ENCODE measurements around the gene CLCA4.

Gene CLCA4, protein sequence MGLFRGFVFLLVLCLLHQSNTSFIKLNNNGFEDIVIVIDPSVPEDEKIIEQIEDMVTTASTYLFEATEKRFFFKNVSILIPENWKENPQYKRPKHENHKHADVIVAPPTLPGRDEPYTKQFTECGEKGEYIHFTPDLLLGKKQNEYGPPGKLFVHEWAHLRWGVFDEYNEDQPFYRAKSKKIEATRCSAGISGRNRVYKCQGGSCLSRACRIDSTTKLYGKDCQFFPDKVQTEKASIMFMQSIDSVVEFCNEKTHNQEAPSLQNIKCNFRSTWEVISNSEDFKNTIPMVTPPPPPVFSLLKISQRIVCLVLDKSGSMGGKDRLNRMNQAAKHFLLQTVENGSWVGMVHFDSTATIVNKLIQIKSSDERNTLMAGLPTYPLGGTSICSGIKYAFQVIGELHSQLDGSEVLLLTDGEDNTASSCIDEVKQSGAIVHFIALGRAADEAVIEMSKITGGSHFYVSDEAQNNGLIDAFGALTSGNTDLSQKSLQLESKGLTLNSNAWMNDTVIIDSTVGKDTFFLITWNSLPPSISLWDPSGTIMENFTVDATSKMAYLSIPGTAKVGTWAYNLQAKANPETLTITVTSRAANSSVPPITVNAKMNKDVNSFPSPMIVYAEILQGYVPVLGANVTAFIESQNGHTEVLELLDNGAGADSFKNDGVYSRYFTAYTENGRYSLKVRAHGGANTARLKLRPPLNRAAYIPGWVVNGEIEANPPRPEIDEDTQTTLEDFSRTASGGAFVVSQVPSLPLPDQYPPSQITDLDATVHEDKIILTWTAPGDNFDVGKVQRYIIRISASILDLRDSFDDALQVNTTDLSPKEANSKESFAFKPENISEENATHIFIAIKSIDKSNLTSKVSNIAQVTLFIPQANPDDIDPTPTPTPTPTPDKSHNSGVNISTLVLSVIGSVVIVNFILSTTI
- total RNA-seq: 0 reads per million in 2 experiments

DNA sequence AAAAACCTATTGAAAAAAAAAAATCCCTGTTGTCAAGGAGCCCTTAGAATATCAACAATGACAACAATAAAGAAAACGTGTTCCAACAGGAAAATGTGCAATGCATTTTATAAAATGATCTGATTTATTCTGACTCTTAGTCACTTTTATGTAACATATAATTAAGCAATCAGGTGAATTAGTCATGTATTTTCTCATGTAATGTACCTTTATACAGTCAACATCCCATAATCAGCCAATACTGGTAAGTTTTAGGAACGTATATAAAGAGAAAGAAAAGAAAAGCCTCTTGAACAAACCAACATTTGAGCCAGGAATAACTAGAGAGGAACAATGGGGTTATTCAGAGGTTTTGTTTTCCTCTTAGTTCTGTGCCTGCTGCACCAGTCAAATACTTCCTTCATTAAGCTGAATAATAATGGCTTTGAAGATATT lies at the start of gene CLCA4:
TSS of gene CLCA4 (plus strand) at position 292 of the 435 bp plus-strand sequence. CDS start at position 334, 42 bp downstream.
- no peak for DNase-seq (ENCODE audit: low read depth)

DNA sequence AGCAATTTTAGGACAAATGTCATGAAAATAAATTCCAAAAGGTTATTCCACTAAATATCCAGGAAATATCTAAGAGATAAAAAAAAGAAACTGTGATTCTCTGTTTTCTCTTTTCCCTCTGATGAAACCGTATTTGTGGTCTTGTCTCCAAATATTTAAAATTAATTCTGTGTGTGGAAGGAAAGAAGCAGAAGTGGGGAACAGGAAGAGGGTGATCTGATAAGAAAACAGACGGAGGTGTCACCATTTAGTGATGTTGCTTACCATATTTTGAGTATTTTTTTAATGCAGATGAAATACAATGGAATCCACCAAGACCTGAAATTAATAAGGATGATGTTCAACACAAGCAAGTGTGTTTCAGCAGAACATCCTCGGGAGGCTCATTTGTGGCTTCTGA lies 48.6 kb upstream of the CLCA4 start:
- no peak for DNase-seq (ENCODE audit: low read depth)

DNA sequence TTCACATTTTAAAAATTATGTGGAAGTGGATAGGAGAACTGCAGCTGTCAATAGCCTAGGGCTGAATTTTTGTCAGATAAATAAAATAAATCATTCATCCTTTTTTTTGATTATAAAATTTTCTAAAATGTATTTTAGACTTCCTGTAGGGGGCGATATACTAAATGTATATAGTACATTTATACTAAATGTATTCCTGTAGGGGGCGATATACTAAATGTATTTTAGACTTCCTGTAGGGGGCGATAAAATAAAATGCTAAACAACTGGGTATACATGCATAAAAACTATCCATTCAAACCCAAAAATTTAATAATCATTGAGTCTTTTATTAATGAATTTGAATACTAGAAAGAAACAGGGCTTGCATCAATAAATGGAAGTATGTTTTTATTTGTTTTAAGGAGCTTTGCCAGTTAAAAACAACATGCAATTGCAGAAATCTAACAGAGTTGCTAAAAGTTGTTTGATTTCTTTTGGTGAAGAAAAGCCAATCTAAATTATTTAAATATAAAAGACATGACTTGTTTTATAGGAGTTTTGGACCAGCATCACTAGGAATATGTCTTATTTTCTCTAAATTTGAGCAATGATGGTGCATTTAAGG lies 46.8 kb upstream of the CLCA4 start:
- DNase-seq (ENCODE audit: low read depth): no peak

DNA sequence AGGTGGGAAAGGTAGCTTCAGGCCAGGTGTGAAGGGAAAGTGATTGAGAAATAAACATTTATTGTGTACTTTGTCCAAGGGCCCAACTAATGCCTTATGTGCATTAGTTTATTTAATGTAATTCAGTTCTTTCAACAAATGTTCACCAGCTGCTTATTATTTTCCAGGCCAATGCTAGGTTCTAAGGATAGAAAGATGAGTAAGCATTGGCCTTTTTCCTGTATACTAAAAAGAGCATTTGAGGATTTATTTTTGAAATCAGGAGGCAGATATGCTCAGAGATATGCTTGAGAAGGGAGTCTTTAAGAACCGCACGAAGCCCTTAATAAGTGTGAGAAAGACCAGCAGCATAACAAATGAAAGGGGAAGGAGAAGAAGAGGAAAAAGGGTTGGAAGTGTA lies 46.2 kb upstream of the CLCA4 start:
- DNase-seq (ENCODE audit: low read depth): no peak

DNA sequence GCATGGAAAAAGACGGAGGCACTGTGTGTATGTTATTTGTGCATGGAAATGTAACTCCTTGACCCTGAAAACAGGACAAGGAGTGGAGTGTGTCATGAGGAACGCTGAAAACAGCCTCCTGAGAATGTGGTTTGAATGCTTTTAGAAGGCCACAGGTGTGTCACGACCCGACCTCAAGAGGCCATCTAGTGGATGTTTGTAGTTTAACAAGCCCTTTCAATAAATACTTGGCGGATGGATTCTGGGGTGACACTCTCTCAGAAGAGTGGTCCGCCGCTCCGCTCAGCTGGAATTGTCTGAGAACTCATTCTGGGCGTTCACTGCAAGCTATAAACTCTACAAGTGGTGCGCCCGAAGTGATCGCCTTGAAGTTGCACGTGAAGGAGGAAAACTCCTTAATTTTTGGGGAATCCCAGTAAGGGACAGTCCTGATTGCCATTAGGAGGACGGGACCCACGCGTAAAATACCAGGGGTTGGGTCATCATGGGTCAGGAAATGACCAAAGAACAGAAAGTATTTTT lies 44.7 kb upstream of the CLCA4 start:
- DNase-seq (ENCODE audit: low read depth): peak; percentile 25

DNA sequence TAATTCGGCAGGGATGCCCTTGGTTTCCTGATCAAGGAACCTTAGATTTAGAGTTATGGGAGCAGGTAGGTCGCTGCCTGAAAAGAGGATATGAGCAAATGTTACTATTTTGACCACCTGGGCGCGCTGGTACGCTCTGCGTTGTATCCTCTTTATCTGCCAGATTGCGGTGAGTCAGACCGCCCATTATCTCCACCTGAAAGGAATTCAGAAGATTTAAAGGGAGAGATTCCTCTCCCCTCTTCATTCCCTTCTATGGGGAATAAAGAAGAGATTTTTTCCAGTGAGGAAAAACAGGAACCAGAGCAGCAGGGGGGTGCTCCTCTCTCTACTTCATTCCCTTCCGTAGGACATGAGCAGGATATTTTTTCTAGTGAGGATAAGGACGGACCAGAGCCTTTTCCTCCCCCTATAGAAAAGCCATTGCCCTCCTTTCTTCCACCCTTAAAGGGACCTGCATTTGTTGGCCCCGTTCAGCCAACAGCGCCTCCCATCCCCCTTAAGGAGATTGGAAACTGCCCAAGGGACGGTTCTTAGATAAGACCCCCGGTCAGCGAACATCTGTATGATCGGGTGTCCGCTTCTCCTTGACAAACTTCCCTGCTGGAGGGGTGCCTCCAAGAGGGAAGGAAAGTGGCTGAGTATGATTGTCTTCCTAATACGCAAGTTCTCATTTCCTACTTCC lies 44.0 kb upstream of the CLCA4 start:
- no peak for DNase-seq (ENCODE audit: low read depth)

DNA sequence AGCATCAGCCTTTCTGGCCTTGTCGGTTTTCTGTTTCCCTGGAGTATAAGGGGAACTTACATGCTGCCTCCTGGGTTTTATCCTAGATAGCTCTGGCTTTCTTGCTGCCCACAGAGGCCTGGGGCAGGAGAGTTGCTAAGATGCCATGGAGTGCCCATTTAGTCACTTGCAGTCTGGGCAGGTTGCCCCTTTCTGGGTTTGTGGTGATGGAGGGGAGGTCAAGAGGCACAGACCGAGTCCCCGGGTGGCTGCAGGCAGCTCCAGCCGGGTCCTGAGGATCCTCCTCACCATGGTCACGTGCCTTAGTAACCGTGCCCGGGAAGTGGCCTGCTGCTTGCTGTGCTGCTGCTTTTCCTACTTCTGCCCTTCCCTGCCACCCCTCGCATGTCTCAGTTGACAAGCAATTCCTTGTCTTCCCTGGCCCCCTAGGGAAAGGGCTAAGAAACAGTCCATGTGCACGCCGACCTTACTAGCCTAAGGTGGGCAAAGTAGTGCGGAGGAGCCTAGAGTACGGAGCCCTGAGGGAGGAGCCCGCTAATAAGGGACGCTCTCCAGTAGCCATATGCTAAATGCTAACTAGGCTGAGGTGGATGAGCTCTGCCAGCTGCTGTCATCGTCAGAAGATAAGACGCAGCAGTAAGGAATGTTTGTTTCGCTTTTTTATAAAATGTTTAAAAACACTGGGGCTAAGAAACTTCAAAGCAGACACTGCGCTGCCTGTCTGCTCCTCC lies 43.3 kb upstream of the CLCA4 start:
- no peak for DNase-seq (ENCODE audit: low read depth)

DNA sequence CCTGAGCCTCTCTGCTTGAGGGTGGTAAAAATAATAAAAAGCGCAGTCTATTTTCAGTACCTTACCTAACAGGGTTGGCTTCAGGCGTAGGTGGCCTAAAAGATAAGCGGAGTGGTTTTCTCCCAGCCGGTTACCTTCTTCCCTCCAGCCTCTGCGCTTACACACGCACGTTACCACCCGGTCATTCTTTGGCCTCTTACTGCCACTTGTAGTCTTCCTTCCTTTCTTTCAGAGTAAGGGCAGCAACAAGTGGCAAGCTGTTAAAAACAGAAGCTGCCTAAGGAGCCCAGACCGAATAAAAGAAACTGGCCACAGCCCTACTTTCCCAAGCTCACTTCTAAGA lies 42.8 kb upstream of the CLCA4 start:
- DNase-seq (ENCODE audit: low read depth): no peak

DNA sequence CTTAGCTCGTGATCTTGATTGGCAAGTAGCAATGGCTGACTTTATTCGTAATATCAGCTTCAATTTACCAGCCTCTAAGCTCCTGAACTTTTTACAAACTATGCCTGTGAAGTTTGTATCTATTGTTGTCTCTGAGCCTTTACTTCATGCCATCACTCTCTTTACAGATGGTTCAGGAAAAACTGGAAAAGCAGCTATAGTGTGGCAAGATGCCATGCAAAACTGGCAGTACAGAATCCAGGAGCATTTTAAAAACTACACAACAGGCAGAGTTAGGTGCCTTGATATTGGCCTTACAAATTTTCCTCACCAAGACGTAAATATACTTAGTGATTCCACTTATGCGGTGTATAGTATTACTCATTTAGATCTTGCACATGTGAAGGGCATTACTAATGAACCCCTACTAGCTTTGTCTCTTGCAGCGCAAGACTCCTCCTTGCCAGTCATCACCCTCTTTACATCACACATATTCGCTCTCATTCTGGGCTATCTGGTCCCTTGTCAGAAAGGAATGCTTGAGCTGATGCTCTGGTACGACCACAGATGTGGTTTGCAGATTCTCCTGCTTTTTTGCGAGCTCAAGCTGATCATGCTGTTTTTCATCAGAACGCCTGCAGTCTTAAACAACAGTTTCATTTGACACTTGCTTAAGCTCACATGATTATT lies 41.8 kb upstream of the CLCA4 start:
- DNase-seq (ENCODE audit: low read depth): no peak

DNA sequence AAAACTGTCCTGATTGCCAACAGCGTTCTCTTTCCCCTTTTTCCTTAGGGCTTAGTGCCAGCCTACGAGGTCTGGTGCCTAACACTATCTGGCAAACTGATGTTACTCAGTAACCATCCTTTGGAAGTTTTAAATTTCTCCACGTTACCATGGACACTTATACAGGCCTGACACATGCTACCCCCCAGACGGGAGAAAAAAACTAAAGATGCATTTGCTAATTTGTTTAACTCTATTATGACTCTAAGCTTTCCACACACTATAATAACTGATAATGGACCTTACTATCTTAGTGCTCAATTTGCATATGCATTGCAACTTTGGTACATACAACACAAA lies 41.3 kb upstream of the CLCA4 start:
- no peak for DNase-seq (ENCODE audit: low read depth)

DNA sequence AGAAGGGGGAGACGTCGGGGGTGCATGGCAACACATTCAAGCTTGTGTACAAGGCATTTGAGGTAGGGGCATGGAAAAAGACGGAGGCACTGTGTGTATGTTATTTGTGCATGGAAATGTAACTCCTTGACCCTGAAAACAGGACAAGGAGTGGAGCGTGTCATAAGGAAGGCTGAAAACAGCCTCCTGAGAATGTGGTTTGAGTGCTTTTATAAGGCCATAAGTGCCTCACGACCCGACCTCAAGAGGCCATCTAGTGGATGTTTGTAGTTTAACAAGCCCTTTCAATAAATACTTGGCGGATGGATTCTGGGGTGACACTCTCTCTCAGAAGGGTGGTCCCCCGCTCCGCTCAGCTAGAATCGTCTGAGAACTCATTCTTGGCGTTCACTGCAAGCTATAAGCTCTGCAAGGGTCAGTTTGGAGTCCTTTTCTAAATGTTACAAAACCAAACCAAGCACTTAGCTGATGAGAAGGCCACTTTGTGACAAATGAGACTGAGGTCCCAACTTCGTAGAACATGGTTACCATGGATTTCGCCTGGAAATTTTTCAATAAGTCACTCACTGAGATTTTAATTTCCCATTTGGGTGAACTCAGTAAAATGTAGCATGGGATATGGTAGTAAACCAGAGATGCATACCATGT lies 38.8 kb upstream of the CLCA4 start:
- no peak for DNase-seq (ENCODE audit: low read depth)

DNA sequence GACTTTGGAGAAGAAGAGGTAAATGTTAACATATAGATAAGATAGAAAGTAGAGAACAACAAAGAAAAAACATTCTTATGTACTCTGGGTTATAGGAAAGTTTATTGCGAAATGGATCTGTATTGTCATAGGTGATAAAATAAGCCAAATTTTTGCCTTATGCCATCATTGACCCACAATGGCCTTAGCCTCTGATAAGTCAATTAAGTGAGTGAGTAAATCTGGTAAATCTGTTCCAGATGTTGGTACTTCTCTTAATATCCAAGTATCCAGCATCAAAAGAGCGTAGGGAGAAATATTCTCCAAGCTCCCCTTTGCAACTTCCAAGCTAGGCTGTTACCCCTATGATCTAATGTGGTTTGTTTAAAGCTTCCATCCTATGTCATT lies 38.3 kb upstream of the CLCA4 start:
- no peak for DNase-seq (ENCODE audit: low read depth)

DNA sequence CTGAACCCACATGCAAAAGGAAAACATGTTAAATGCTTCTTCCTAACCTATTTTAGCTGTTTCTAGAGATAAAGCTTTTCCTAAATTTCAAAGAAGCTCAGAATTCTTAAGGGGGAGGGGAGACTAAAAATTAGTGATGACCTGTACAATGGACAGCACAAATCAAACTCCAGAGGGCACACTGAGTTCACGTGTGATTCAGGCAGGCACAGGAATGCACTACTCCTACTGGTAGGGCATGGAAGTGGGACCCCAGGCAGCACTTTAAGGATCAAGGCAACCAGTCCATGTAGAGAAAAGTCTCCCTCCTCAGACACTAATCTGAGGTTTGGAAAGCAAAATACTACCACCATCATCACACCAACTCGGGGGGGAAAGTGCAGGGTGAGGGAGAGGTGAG lies 31.3 kb upstream of the CLCA4 start:
- no peak for DNase-seq (ENCODE audit: low read depth)

DNA sequence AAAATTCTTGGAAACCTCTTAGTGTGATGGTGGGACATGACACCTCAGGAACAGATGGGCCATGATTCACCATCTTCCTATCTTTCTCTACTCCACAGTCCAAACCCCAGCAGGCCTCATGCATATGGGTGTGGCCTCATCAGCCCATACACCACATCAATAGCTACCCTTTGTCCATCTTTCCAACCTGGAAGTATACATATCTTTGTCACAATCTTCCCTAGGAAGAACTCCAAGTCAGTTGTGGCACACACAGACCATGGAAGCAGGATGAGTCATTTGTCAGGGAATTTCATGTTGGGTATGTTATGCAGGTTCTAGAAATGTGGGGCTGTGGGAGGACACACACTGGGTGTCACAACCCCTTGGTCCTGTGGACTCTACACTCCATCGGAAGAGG lies 30.5 kb upstream of the CLCA4 start:
- no peak for DNase-seq (ENCODE audit: low read depth)

DNA sequence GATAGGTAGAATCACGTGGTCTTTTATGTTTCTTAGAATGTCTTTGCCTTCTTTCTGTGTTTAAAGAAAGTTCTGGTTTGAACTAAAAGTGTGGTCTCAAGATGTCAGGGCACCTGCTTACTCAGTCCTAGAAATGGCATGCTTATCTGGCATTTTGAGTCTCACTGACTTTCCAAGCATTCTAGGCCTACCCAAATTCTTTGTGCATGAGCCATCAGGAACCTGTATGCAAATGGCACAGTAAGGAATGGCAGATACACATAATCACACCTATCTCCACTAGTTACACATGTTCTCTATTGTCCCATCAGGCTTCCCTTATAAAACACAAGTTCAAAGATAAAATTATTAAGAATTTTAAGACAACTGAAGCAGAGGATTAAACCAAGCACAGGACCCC lies 29.5 kb upstream of the CLCA4 start:
- no peak for DNase-seq (ENCODE audit: low read depth)

DNA sequence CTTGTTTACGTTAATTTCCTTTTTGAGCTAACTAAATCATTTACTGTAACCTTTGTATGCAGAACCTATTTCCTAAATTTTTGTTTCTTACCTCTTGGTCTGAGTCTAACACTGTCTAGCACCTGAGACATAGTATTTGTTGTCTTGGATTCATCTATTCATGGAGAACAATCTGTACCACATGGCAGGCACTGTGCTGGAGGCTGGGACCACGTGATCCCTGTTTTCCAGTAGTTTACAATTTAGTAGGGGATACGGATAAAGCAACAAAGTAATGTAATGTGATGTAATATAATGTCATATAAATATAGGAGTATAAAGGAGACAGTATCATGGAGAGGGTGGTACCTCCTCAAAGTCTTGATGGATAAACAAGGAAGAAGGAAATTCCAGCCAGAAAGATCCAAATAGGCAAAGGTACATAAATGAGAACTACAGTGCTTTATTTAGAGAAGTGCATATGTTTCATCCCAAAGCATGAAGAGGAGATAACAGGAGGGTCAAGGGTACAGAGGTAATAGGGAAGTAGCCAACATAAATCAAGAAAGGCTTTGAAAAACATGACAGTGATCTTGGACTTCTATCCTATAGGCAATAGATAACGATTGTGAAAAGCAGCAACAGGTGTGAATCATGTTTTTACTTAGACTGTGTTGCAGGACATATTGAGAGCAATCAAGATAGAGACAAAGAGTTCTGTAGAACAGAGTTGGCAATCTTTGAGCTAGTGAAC lies 25.9 kb upstream of the CLCA4 start:
- no peak for DNase-seq (ENCODE audit: low read depth)

DNA sequence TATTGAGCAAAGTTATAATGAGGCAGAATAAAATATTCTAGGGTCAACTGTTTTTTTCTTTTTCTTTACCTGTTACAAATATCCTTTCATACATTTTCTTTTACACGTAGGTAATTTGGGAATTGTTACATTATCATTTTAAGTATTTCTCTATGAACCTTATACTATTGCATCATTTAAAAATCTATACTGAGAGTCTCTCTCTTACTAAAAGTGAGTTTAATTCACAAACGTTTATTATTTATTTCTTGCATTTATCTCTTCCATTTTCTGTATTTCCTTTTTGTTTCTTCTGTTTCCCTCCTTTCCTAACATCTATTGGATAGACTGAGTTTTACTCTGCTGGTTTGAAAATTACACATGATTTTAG lies 25.4 kb upstream of the CLCA4 start:
- no peak for DNase-seq (ENCODE audit: low read depth)

DNA sequence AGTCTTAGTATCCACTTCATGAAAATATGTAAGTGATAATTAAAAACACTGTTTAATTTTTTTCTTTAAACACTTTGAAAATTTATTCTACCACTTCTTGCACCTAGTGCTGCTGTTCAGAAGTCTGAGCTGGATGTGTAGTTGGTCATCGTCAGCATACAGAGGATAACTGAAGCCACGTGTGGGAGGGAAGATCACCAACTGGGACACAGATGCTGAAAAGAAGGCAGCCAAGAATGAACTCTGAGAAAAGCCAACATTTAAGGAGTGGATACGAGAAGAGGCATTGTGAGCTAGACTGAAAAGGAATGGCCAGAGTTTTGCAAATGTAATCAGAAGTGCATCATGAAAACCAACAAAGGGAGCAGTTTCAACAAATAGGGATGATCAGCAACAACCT lies 24.6 kb upstream of the CLCA4 start:
- DNase-seq (ENCODE audit: low read depth): no peak

DNA sequence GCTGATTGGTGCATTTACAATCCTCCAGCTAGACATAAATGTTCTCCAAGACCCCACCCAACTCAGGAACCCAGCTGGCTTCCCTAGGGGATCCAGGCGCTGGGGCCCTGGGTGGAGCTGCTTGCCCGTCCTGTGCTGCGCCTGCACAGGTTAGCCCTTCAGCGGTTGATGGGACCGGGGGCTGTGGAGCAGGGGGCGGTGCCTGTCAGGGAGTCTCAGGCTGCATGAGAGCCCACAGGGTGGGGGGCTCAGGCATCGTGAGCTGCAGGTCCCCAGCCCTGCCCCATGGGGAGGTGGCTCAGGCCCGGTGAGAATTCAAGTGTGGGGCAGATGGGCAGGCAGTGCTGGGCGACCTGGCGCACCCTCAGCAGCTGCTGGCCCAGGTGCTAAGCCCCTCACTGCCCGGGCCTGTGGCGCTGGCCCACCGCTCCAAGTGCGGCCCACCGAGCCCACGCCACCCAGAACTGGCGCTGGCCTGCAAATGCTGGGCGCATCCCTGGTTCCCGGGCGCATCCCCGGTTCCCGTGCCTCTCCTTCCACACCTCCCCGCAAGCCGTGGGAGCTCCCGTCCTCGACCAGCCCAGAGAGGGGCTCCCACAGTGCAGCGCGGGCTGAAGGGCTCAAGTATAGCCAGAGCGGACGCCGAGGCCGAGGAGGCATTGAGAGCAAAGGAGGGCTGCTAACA lies 23.1 kb upstream of the CLCA4 start:
- DNase-seq (ENCODE audit: low read depth): no peak
